Hepatocyte (in vitro differentiated cells): ENCODE measurements around the gene CREB5. TPM values are rescaled to one million over a fixed set of nuclear protein-coding genes. Genes with fewer than 3 reads are reported as not detected.
A peak's percentile ranks its signal among the peaks of the same experiment; 100 is the strongest.

Experiments used
- DNase-seq: peaks from one replicate; pipeline ENCODE4 v3.0.0-alpha.2; 2016; ENCODE audit warnings: low spot score
- H2AFZ ChIP-seq: fragments of 200-600 bp; sonication (generic); 2 replicates; pipeline ENCODE4 v1.6.0; 2016; ENCODE audit warnings: antibody characterized with exemption, mild to moderate bottlenecking
- H3K27ac ChIP-seq: fragments of 200-600 bp; sonication (generic); 2 replicates; pipeline ENCODE4 v1.5.1; 2016; ENCODE audit warnings: mild to moderate bottlenecking
- H3K27me3 ChIP-seq: fragments of 200-600 bp; sonication (generic); 2 replicates; pipeline ENCODE4 v1.6.1; 2016
- H3K36me3 ChIP-seq: fragments of 200-600 bp; sonication (generic); replicated peaks from 2 replicates; pipeline ENCODE4 v1.5.1; 2016; ENCODE audit warnings: low read depth; ENCODE audit not compliant: insufficient read depth
- H3K4me1 ChIP-seq: fragments of 200-600 bp; sonication (generic); 2 replicates; pipeline ENCODE4 v1.5.1; 2016; ENCODE audit warnings: mild to moderate bottlenecking, moderate library complexity; ENCODE audit not compliant: insufficient read depth
- H3K4me2 ChIP-seq: fragments of 200-600 bp; sonication (generic); 2 replicates; pipeline ENCODE4 v1.6.0; 2016
- H3K4me3 ChIP-seq: fragments of 200-600 bp; sonication (generic); 2 replicates; pipeline ENCODE4 v1.5.1; 2016; ENCODE audit warnings: mild to moderate bottlenecking
- H3K79me2 ChIP-seq: fragments of 200-600 bp; sonication (generic); 2 replicates; pipeline ENCODE4 v1.6.0; 2017; ENCODE audit warnings: mild to moderate bottlenecking
- H3K9me2 ChIP-seq: fragments of 200-600 bp; sonication (generic); replicated peaks from 2 replicates; pipeline ENCODE4 v1.6.0; 2017; ENCODE audit warnings: mild to moderate bottlenecking; ENCODE audit not compliant: insufficient read depth
- H3K9me3 ChIP-seq: fragments of 200-600 bp; sonication (generic); 2 replicates; pipeline ENCODE4 v1.5.1; 2016; ENCODE audit warnings: low read depth, mild to moderate bottlenecking
- H4K20me1 ChIP-seq: fragments of 200-600 bp; sonication (generic); 2 replicates; pipeline ENCODE4 v1.6.0; 2016; ENCODE audit warnings: mild to moderate bottlenecking; ENCODE audit not compliant: insufficient read depth, poor library complexity, severe bottlenecking
- EZH2 ChIP-seq: fragments of 200-600 bp; sonication (generic); IDR thresholded peaks from 2 replicates; pipeline ENCODE4 v1.6.1; 2016; ENCODE audit warnings: antibody characterized with exemption, mild to moderate bottlenecking, borderline replicate concordance
- EZH2phosphoT487 ChIP-seq: fragments of 200-600 bp; sonication (generic); IDR thresholded peaks from one replicate; pipeline ENCODE4 v1.6.1; 2018; ENCODE audit warnings: antibody characterized with exemption, mild to moderate bottlenecking, low read depth, moderate library complexity; ENCODE audit not compliant: unreplicated experiment, severe bottlenecking
- WGBS: methylation state at CpG from one replicate; pipeline ENCODE4 v1.1.6; 2016; ENCODE audit warnings: low lambda C conversion rate; ENCODE audit errors: missing lambda C conversion rate; 5-methylcytosine and 5-hydroxymethylcytosine counted together
- polyA plus RNA-seq: library from polyadenylated mRNA; unstranded; fragments of >200 nt; fragmentation: Nextera tagmentation; extraction: Ambion mirVana; gene quantifications from 2 replicates; pipeline ENCODE4 v1.2.1, GENCODE V29; 2016
- total RNA-seq: library from RNA; depleted of rRNA; stranded (reverse); fragments of >200 nt; gene quantifications from 2 replicates; pipeline ENCODE4 v1.2.3, GENCODE V29; 2014
- TF ChIP-seq, protein P1 (sequence below): fragments of 200-600 bp; sonication (generic); IDR thresholded peaks from 2 replicates; pipeline ENCODE4 v1.5.1; 2016; ENCODE audit warnings: antibody characterized with exemption, mild to moderate bottlenecking; ENCODE audit not compliant: poor library complexity

CREB5 gene
- total and polyA plus RNA-seq, 2 experiments from 2014 or later = 14.0 to 27.9 TPM

GRCh38 chr7:28862595-28863272, 450.4 kb downstream of the CREB5 start:
- Histone ChIP-seq H3K27me3 (no peaks in the 10 kb centered on the region), H3K4me2 (no peak overlapping the region), H3K4me1 (peaks cover 9% of the 10 kb centered on the region), H3K4me3 (no peak overlapping the region), H3K36me3 (no peaks in the 10 kb centered on the region), H4K20me1 (no peaks in the 10 kb centered on the region), H3K9me2 (no peaks in the 10 kb centered on the region), H3K79me2 (no peaks in the 10 kb centered on the region), H2AFZ (no peak overlapping the region), H3K9me3 (no peaks in the 10 kb centered on the region), H3K27ac (no peak overlapping the region)
- no peak for DNase-seq
- no peak for TF ChIP-seq EZH2phosphoT487
- TF ChIP-seq, protein P1, sequence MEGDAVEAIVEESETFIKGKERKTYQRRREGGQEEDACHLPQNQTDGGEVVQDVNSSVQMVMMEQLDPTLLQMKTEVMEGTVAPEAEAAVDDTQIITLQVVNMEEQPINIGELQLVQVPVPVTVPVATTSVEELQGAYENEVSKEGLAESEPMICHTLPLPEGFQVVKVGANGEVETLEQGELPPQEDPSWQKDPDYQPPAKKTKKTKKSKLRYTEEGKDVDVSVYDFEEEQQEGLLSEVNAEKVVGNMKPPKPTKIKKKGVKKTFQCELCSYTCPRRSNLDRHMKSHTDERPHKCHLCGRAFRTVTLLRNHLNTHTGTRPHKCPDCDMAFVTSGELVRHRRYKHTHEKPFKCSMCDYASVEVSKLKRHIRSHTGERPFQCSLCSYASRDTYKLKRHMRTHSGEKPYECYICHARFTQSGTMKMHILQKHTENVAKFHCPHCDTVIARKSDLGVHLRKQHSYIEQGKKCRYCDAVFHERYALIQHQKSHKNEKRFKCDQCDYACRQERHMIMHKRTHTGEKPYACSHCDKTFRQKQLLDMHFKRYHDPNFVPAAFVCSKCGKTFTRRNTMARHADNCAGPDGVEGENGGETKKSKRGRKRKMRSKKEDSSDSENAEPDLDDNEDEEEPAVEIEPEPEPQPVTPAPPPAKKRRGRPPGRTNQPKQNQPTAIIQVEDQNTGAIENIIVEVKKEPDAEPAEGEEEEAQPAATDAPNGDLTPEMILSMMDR = no peak
- TF ChIP-seq EZH2 = no peak
- WGBS = 75% methylated on average over 9 of the region's 9 CpGs

- no peak overlapping the region for H3K4me3 ChIP-seq
- H2AFZ ChIP-seq = no peak overlapping the region
- peak overlapping the region; percentile 33 for H3K4me2 ChIP-seq
- H3K36me3 ChIP-seq = no peaks in the 10 kb centered on the region
- H3K9me2 ChIP-seq = no peaks in the 10 kb centered on the region
- 26% methylated on average over 6 of the region's 6 CpGs for WGBS
- H3K9me3 ChIP-seq = no peaks in the 10 kb centered on the region
- no peaks in the 10 kb centered on the region for H3K79me2 ChIP-seq
- no peaks in the 10 kb centered on the region for H4K20me1 ChIP-seq
- DNase-seq = peak; percentile 16
- H3K27ac ChIP-seq = peak overlapping the region; percentile 36
- H3K27me3 ChIP-seq = no peaks in the 10 kb centered on the region
- no peak for TF ChIP-seq EZH2
- TF ChIP-seq, protein P1 = no peak
- no peak for TF ChIP-seq EZH2phosphoT487
- peaks cover 9% of the 10 kb centered on the region for H3K4me1 ChIP-seq
These were observed 453.4 kb downstream of the CREB5 start for GRCh38 chr7:28865601-28866144.

- H3K4me2 ChIP-seq = no peak overlapping the region
- DNase-seq = no peak
- no peak overlapping the region for H3K4me3 ChIP-seq
- no peak for TF ChIP-seq EZH2phosphoT487
- no peak for TF ChIP-seq EZH2
- TF ChIP-seq, protein P1 = no peak
- no peak overlapping the region for H2AFZ ChIP-seq
- no peaks in the 10 kb centered on the region for H4K20me1 ChIP-seq
- no peak overlapping the region for H3K27ac ChIP-seq
- peaks cover 9% of the 10 kb centered on the region for H3K4me1 ChIP-seq
- no peaks in the 10 kb centered on the region for H3K9me2 ChIP-seq
- no peaks in the 10 kb centered on the region for H3K9me3 ChIP-seq
- H3K27me3 ChIP-seq = no peaks in the 10 kb centered on the region
- no peaks in the 10 kb centered on the region for H3K79me2 ChIP-seq
- 75% methylated on average over 2 of the region's 2 CpGs for WGBS
- no peaks in the 10 kb centered on the region for H3K36me3 ChIP-seq
These were observed 456.4 kb downstream of the CREB5 start for GRCh38 chr7:28868712-28869111.
